ENCODE measurements around the gene ANXA2.

DNA sequence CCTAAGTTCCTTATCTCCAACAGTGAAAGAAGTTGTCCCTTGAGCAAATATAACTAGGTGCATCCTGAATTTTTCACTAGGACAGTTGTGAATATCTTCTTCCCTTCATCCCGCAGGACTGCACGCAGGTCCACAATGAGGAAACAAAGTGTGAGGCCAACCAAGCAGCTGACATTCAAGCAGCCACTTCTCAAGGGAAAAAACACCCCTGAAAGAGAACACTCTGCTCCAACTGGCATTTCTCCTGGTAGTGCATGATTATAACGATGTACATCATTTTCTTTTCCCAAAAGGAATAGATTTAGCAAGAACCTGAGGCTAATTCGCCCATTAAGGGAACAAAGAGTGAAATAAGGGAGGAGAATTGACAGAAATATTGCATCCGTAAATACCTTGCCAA, 74.5 kb downstream of the ANXA2 start:
- TF ChIP-seq CTCF (conservative IDR thresholded peaks at IDR 0.05; ENCODE audit: low read depth, low read length) (no peak), EZH2 (IDR thresholded peaks at IDR 0.05; ENCODE audit: borderline replicate concordance, low read depth, low read length, poor library complexity, severe bottlenecking) (no peak)

Data from A673 (cell line).